Measurements from ENCODE around the gene STK10.
A peak's percentile ranks its signal among the peaks of the same experiment; 100 is the strongest.

STK10 gene

GRCh38 chr5:172194985-172195774 lies 7.2 kb upstream of the STK10 start:
- Histone ChIP-seq H3K36me3 (ENCODE audit: insufficient read depth, low read length) (no peaks in the 10 kb centered on the region), H3K9me3 (ENCODE audit: low read depth, low read length) (no peaks in the 10 kb centered on the region), H3K4me3 (no peak overlapping the region), H3K27ac (no peak overlapping the region), H3K9ac (ENCODE audit: insufficient read length) (no peak overlapping the region)
- no peak for DNase-seq (ENCODE audit: low read depth, low spot score)
- TF ChIP-seq FOXP2 (optimal IDR thresholded peaks at IDR 0.05; ENCODE audit: control extremely low read depth, extremely low read length, insufficient read depth), result no peak
- no peak for TF ChIP-seq POLR2AphosphoS5 (IDR thresholded peaks at IDR 0.05; ENCODE audit: borderline replicate concordance, low read depth, low read length)
- no peak for TF ChIP-seq EZH2 (IDR thresholded peaks at IDR 0.05)

GRCh38 chr5:172193872-172194271 lies 5.8 kb upstream of the STK10 start, which contains the start of gene EFCAB9:
Gene EFCAB9, plus strand, starts transcription at chr5:172194172. Its CDS starts 1 bp downstream, at chr5:172194173.
- Histone ChIP-seq H3K9me3 (ENCODE audit: low read depth, low read length) (no peaks in the 10 kb centered on the region), H3K4me3 (no peak within 1 kb of the TSS), H3K36me3 (ENCODE audit: insufficient read depth, low read length) (no peaks in the 10 kb centered on the region), H3K27ac (no peak within 1 kb of the TSS), H3K9ac (ENCODE audit: insufficient read length) (no peak within 1 kb of the TSS)
- no peak for DNase-seq (ENCODE audit: low read depth, low spot score)
- TF ChIP-seq POLR2AphosphoS5 (IDR thresholded peaks at IDR 0.05; ENCODE audit: borderline replicate concordance, low read depth, low read length) (no peak), FOXP2 (optimal IDR thresholded peaks at IDR 0.05; ENCODE audit: control extremely low read depth, extremely low read length, insufficient read depth) (no peak), EZH2 (IDR thresholded peaks at IDR 0.05) (no peak)

- no peaks in the 10 kb centered on the region for H3K9me3 ChIP-seq (ENCODE audit: low read depth, low read length)
- no peak for DNase-seq (ENCODE audit: low read depth, low spot score)
- no peaks in the 10 kb centered on the region for H3K36me3 ChIP-seq (ENCODE audit: insufficient read depth, low read length)
- H3K27ac ChIP-seq, result no peak overlapping the region
- TF ChIP-seq POLR2AphosphoS5 (IDR thresholded peaks at IDR 0.05; ENCODE audit: borderline replicate concordance, low read depth, low read length), result no peak
- no peak for TF ChIP-seq FOXP2 (optimal IDR thresholded peaks at IDR 0.05; ENCODE audit: control extremely low read depth, extremely low read length, insufficient read depth)
- no peak for TF ChIP-seq EZH2 (IDR thresholded peaks at IDR 0.05)
- H3K4me3 ChIP-seq, result no peak overlapping the region
- H3K9ac ChIP-seq (ENCODE audit: insufficient read length), result no peak overlapping the region
These were observed 1.8 kb upstream of the STK10 start for GRCh38 chr5:172189693-172190296.

GRCh38 chr5:172188893-172189692 lies 1.1 kb upstream of the STK10 start:
- Histone ChIP-seq H3K9me3 (ENCODE audit: low read depth, low read length) (no peaks in the 10 kb centered on the region), H3K27ac (no peak overlapping the region), H3K9ac (ENCODE audit: insufficient read length) (peak overlapping the region; percentile 76), H3K36me3 (ENCODE audit: insufficient read depth, low read length) (no peaks in the 10 kb centered on the region), H3K4me3 (peak overlapping the region; percentile 98)
- TF ChIP-seq FOXP2 (optimal IDR thresholded peaks at IDR 0.05; ENCODE audit: control extremely low read depth, extremely low read length, insufficient read depth) (no peak), POLR2AphosphoS5 (IDR thresholded peaks at IDR 0.05; ENCODE audit: borderline replicate concordance, low read depth, low read length) (no peak), EZH2 (IDR thresholded peaks at IDR 0.05) (no peak)
- DNase-seq (ENCODE audit: low read depth, low spot score), result no peak

- no peaks in the 10 kb centered on the region for H3K9me3 ChIP-seq (ENCODE audit: low read depth, low read length)
- no peak for TF ChIP-seq FOXP2 (optimal IDR thresholded peaks at IDR 0.05; ENCODE audit: control extremely low read depth, extremely low read length, insufficient read depth)
- no peak overlapping the region for H3K27ac ChIP-seq
- H3K36me3 ChIP-seq (ENCODE audit: insufficient read depth, low read length), result no peaks in the 10 kb centered on the region
- no peak overlapping the region for H3K9ac ChIP-seq (ENCODE audit: insufficient read length)
- DNase-seq (ENCODE audit: low read depth, low spot score), result no peak
- peak overlapping the region; percentile 98 for H3K4me3 ChIP-seq
These were observed 649 bp downstream of the STK10 start for GRCh38 chr5:172187118-172188032.

GRCh38 chr5:172186114-172186695 lies 1.8 kb downstream of the STK10 start:
- Histone ChIP-seq H3K36me3 (ENCODE audit: insufficient read depth, low read length) (no peaks in the 10 kb centered on the region), H3K4me3 (no peak overlapping the region), H3K9me3 (ENCODE audit: low read depth, low read length) (no peaks in the 10 kb centered on the region), H3K27ac (no peak overlapping the region), H3K9ac (ENCODE audit: insufficient read length) (no peak overlapping the region)
- no peak for DNase-seq (ENCODE audit: low read depth, low spot score)
- TF ChIP-seq EZH2 (IDR thresholded peaks at IDR 0.05) (no peak), FOXP2 (optimal IDR thresholded peaks at IDR 0.05; ENCODE audit: control extremely low read depth, extremely low read length, insufficient read depth) (no peak), POLR2AphosphoS5 (IDR thresholded peaks at IDR 0.05; ENCODE audit: borderline replicate concordance, low read depth, low read length) (no peak)

- no peak overlapping the region for H3K4me3 ChIP-seq
- H3K9ac ChIP-seq (ENCODE audit: insufficient read length), result no peak overlapping the region
These were observed 2.9 kb downstream of the STK10 start for GRCh38 chr5:172185096-172185461.

More at GRCh38 chr5:172185096-172185461, 2.9 kb downstream of the STK10 start:
- Histone ChIP-seq H3K9me3 (ENCODE audit: low read depth, low read length) (no peaks in the 10 kb centered on the region), H3K27ac (no peak overlapping the region), H3K36me3 (ENCODE audit: insufficient read depth, low read length) (no peaks in the 10 kb centered on the region)
- DNase-seq (ENCODE audit: low read depth, low spot score), result no peak
- TF ChIP-seq POLR2AphosphoS5 (IDR thresholded peaks at IDR 0.05; ENCODE audit: borderline replicate concordance, low read depth, low read length), result no peak
- TF ChIP-seq FOXP2 (optimal IDR thresholded peaks at IDR 0.05; ENCODE audit: control extremely low read depth, extremely low read length, insufficient read depth), result no peak
- TF ChIP-seq EZH2 (IDR thresholded peaks at IDR 0.05), result no peak

Data from SK-N-MC (cell line).